H1 (cell line): Measurements from ENCODE around the gene DNAJB5. TPM values are rescaled to one million over a fixed set of nuclear protein-coding genes. Genes with fewer than 3 reads are reported as not detected.

ENCODE experiments used
- RAD21 ChIP-seq, 2 experiments: IDR thresholded peaks in 1 of 2; conservative IDR thresholded peaks in 1 of 2; 2 replicates each; pipeline ENCODE4 v1.6.1; 2011; ENCODE audit warnings: low read depth in 2 of 2, low read length in 2 of 2, improper control_type of control experiment in 1 of 2, inconsistent platforms in 1 of 2, mild to moderate bottlenecking in 1 of 2, moderate library complexity in 1 of 2
- polyA plus RNA-seq, 7 experiments: library from polyadenylated mRNA; depleted of rRNA in 3 of 7; stranded (reverse) in 5 of 7; unstranded in 2 of 7; fragments of >200 nt in 5 of 7; fragments of 200-250 nt in 2 of 7; gene quantifications; 1 replicate in 5 of 7; 2 replicates in 1 of 7; 4 replicates in 1 of 7; pipeline versions ENCODE4 v1.2.1 to v1.2.3, GENCODE V29; 2011 to 2013; ENCODE audit warnings: missing spikeins in 2 of 7, mixed read lengths in 2 of 7
- total RNA-seq: library from RNA; stranded (reverse); fragmentation: NEBNext Ultra II Directional; extraction: Animal tissue kit (Norgen Biotek cat#: 25700); gene quantifications from 2 replicates; pipeline ENCODE4 v1.2.1, GENCODE V29; 2021

The DNAJB5 gene
- total and polyA plus RNA-seq, 2 of the 8 experiments (the other 6 are each of a cell fraction or from before 2014, with no cell fraction given): 25.0 to 34.1 TPM

DNA sequence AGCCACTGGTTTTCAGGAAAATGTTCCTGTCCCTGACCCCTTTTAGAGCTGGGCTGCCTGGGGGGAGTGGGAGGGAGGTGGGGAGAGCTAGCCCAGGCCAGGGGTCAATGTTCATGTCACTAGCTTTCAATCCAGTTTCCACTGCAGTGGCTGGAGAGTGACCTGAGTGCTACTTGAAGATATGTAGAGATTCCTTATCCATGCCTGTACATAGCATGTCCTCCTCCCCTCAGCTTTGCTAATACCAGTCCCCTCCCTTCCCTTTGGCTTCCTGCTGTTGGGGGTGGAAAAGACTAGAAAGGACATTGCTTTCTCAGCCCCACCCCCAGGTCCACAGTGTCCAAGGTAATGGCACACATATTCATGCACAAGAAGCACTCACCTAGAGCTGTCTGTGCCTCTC, 7.8 kb downstream of the DNAJB5 start (continued):
- TF ChIP-seq RAD21 (IDR thresholded peaks at IDR 0.05 in 1 of 2, conservative IDR thresholded peaks at IDR 0.05 in 1 of 2; ENCODE audit: low read depth in 2 of 2, low read length in 2 of 2): no peak
- TF ChIP-seq, all 59 proteins: peak for 0
